Activated CD4-positive, alpha-beta memory T cell treated with anti-CD3 and anti-CD28 coated beads, Interleukin-2, amount 10 ng/mL, durations not matched to agents 7 days and 5 days (primary cell): ENCODE results near the gene APOBEC3B. TPM values are rescaled to one million over a fixed set of nuclear protein-coding genes. Genes with fewer than 3 reads are reported as not detected.
"Not testable (repeated sequence)": the region's sequence is repeated elsewhere in the genome, so short reads cannot be mapped to it uniquely, and the experiment has no call there.

Source experiments
- CTCF ChIA-PET: fragments of 350-600 bp; sonication (Branson Sonifier 250); formaldehyde crosslinking; loops from one replicate; lab custom pipeline; 2021; ENCODE audit warnings: antibody characterized with exemption, inconsistent platforms; lab: Charles Lee
- POLR2A ChIA-PET: fragments of 350-600 bp; sonication (Branson Sonifier 250); formaldehyde crosslinking; loops from one replicate; lab custom pipeline; 2021; ENCODE audit warnings: antibody characterized with exemption; lab: Charles Lee
- DNase-seq: peaks from one replicate; pipeline ENCODE4 v3.0.0-alpha.2; 2020
- H3K27ac Mint-ChIP-seq: one replicate; pipeline ENCODE4 v1.8.0; 2021; ENCODE audit warnings: mild to moderate bottlenecking, mixed read lengths
- H3K27me3 Mint-ChIP-seq: one replicate; pipeline ENCODE4 v1.8.0; 2021; ENCODE audit warnings: mixed read lengths
- H3K36me3 Mint-ChIP-seq: one replicate; pipeline ENCODE4 v1.8.0; 2021; ENCODE audit warnings: low read depth, mixed read lengths
- H3K4me1 Mint-ChIP-seq: one replicate; pipeline ENCODE4 v1.8.0; 2021; ENCODE audit warnings: mixed read lengths
- H3K4me3 Mint-ChIP-seq: one replicate; pipeline ENCODE4 v1.8.0; 2021; ENCODE audit warnings: mild to moderate bottlenecking, mixed read lengths
- H3K9me3 Mint-ChIP-seq: one replicate; pipeline ENCODE4 v1.8.0; 2021; ENCODE audit warnings: mixed read lengths
- total RNA-seq, 2 experiments: library from RNA; stranded (reverse); gene quantifications; one replicate each; pipeline ENCODE4 v1.2.3, GENCODE V29; 2021

Gene APOBEC3B
- total RNA-seq, 2 experiments from 2014 or later: 51.6 to 51.9 TPM

DNA sequence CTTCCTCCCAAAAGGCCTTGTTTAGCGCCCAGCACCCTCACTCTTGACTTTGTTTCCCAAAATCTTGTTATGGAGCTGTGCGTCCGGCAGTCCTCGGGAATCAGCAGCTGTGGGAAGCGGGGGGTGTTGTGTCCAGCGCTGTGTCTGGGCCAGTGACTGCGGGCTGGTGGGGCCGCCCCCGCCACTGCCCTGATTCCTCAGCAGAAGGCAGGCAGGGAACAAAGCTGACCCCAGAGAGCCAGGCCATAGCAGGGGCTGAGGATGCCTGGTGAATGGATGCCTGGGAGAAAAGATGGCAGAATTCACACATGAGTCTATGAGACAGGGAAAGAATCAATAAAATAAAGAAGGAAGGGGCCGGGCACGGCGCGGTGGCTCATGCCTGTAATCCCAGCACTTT lies 34.4 kb downstream of the APOBEC3B start:
- H3K27ac Mint-ChIP-seq: peak overlapping the region; percentile 21
- ChIA-PET POLR2A (interaction anchor here (1.7 kb wide), 1 partner anchor 82 kb away, joined by 4 read pairs; no protein-coding TSS in a partner anchor), CTCF (interaction anchor here (2.2 kb wide), 1 partner anchor 146 kb away, joined by 6 read pairs; no protein-coding TSS in a partner anchor)
- peaks cover 42% of the 10 kb centered on the region for H3K36me3 Mint-ChIP-seq
- no peak for DNase-seq
- peaks cover 61% of the 10 kb centered on the region for H3K4me1 Mint-ChIP-seq
- peak overlapping the region; percentile 66 for H3K4me3 Mint-ChIP-seq
- no peaks in the 10 kb centered on the region for H3K27me3 Mint-ChIP-seq
- no peaks in the 10 kb centered on the region for H3K9me3 Mint-ChIP-seq

DNA sequence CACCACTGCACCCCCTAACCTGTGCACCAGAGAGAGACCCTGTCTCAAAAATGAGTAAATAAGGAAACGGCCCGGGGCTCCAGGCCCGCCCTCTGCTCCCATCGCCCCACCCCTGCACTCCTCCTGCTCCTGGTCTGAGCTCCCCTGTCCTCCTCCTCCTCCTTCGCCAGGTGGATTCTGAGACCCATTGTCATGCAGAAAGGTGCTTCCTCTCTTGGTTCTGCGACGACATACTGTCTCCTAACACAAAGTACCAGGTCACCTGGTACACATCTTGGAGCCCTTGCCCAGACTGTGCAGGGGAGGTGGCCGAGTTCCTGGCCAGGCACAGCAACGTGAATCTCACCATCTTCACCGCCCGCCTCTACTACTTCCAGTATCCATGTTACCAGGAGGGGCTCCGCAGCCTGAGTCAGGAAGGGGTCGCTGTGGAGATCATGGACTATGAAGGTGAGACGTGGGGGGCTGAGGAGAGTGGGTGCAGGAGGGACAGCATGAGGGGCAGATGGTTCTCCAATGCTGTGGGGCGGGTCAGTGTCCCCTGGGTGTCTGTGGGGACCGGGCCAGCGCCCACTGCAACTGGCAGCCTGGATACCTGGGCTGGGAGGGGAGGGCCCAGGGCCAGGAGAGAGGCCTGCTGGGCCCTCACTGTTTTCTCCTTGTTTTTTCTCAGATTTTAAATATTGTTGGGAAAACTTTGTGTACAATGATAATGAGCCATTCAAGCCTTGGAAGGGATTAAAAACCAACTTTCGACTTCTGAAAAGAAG lies 35.6 kb downstream of the APOBEC3B start:
- Mint-ChIP-seq H3K27ac (peak overlapping the region; percentile 31), H3K36me3 (peaks cover 53% of the 10 kb centered on the region), H3K9me3 (no peaks in the 10 kb centered on the region), H3K27me3 (no peaks in the 10 kb centered on the region), H3K4me3 (peak overlapping the region; percentile 21), H3K4me1 (peaks cover 62% of the 10 kb centered on the region)
- no peak for DNase-seq
- CTCF ChIA-PET: interaction anchor here (2.2 kb wide), 1 partner anchor 148 kb away, joined by 6 read pairs; no protein-coding TSS in a partner anchor
- POLR2A ChIA-PET: no interaction called here

DNA sequence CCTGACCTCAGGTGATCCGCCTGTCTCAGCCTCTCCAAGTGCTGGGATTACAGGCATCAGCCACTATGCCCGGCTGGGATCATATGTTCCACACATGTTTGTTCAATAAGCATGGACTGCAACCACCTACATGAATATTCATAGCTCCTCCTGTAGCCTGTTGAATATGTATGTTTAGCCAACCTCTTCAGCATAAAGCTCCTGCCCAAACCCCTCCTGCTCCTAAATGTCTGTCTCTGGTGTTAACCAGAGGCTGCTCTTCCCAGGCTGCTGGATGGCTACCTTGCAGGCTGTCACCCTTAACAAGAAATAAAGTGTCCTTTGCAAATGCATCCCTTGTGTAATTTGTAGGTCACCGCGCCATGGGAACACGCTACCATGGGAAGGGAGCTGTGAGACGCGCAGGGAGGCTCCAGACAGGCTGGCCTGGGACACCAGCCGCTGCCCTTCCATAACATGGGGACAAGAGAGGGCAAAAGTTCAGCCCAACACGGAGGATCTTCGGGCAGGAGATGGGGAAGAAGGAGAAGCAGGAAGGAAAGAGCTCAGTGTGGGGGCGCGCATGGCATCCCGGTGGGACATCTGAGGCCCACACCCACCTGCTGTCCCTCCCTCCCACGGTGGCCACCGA lies 38.0 kb downstream of the APOBEC3B start:
- DNase-seq, H3K9me3 Mint-ChIP-seq, H3K27me3 Mint-ChIP-seq: not testable (repeated sequence)
- peaks cover 68% of the 10 kb centered on the region for H3K4me1 Mint-ChIP-seq
- POLR2A ChIA-PET: interaction anchor here (1.7 kb wide), 1 partner anchor 74 kb away, joined by 5 read pairs; no protein-coding TSS in a partner anchor
- H3K27ac Mint-ChIP-seq: peak overlapping the region; percentile 96
- H3K36me3 Mint-ChIP-seq: peaks cover 65% of the 10 kb centered on the region
- CTCF ChIA-PET: interaction anchor here (1.0 to 3.4 kb wide), 3 partner anchors 98 to 177 kb away, joined by 3 to 9 read pairs (median 3); no protein-coding TSS in a partner anchor
- H3K4me3 Mint-ChIP-seq: peak overlapping the region; percentile 92

DNA sequence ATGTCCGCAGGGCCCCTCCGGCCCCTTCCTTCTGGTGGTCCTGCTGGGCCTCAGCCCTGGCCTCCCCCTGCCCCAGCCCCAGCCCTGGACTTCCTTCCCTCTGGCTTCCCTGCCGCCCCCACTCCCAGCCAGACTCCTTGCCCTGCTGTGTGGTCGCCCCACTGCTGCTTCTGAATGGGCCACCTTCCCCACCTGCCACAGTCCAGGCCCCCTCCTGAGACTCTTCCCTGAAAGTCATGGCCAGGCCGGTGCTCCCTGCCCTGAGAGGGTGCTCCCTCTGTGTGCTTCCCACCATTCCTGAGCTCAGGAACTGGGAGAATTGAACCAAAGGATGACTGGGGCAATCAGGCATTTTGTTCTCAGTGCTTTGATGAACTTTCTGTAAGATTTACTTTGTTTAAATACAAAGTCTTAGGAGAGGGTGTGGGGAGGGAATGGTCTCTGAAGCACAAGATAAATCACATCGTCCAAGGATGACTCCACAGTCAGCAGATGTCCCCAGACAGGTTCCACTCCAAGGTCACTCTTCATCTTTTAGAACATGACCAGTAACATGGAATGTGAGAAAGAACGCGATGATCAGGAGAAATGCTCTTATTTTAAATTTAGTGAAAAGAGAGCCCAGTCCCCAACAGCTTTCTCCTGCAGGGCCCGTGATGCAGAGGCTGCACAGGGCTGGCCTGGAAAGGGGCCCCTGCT lies 39.6 kb downstream of the APOBEC3B start:
- Mint-ChIP-seq H3K4me3 (peak overlapping the region; percentile 92), H3K4me1 (peaks cover 70% of the 10 kb centered on the region), H3K36me3 (peaks cover 69% of the 10 kb centered on the region), H3K9me3 (no peaks in the 10 kb centered on the region), H3K27me3 (no peaks in the 10 kb centered on the region), H3K27ac (peak overlapping the region; percentile 96)
- POLR2A ChIA-PET: interaction anchor here (0.7 to 1.8 kb wide), 10 partner anchors 8 to 270 kb away, joined by 3 to 7 read pairs (median 4); partner anchors contain the start of genes APOBEC3C and APOBEC3H
- no peak for DNase-seq
- CTCF ChIA-PET: interaction anchor here (0.8 to 3.4 kb wide), 3 partner anchors 8 to 122 kb away, joined by 3 to 9 read pairs (median 5); partner anchors contain the start of gene APOBEC3C

DNA sequence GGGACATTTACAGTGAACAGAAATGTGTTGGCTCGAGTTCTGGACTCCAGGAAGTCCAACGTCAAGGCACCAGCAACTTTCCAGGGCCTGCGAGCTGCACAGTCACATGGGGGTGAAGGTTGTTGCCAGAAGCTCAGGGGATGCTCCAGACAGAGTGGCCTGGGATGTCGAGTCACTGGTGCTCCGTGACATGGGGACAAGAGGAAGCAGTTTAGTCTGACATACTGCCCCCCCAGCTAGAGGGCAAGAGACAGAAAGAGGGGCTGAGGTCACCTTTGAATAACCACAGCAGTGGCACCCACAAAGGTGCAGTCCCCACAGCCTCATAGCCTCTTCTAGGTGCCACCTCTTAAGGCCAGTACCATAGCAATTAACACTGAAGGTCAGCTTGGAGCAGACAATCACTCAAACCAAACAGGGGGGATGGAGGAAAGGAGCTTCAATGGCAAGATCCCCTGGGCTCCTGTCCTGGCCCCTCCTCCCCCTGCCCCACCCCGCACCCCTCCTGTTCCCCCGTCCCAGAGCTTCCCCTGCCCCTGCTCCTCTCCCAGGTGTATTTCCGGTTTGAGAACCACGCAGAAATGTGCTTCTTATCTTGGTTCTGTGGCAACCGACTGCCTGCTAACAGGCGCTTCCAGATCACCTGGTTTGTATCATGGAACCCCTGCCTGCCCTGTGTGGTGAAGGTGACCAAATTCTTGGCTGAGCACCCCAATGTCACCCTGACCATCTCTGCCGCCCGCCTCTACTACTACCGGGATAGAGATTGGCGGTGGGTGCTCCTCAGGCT lies 42.6 kb downstream of the APOBEC3B start:
- Mint-ChIP-seq H3K27me3 (no peaks in the 10 kb centered on the region), H3K4me1 (peaks cover 62% of the 10 kb centered on the region), H3K4me3 (peak overlapping the region; percentile 28), H3K27ac (peak overlapping the region; percentile 78), H3K36me3 (peaks cover 67% of the 10 kb centered on the region), H3K9me3 (no peaks in the 10 kb centered on the region)
- POLR2A ChIA-PET: interaction anchor here (0.8 to 1.2 kb wide), 2 partner anchors 11 to 70 kb away, joined by 3 to 4 read pairs; partner anchors contain the start of gene APOBEC3C
- CTCF ChIA-PET: no interaction called here
- peak; percentile 34 for DNase-seq

DNA sequence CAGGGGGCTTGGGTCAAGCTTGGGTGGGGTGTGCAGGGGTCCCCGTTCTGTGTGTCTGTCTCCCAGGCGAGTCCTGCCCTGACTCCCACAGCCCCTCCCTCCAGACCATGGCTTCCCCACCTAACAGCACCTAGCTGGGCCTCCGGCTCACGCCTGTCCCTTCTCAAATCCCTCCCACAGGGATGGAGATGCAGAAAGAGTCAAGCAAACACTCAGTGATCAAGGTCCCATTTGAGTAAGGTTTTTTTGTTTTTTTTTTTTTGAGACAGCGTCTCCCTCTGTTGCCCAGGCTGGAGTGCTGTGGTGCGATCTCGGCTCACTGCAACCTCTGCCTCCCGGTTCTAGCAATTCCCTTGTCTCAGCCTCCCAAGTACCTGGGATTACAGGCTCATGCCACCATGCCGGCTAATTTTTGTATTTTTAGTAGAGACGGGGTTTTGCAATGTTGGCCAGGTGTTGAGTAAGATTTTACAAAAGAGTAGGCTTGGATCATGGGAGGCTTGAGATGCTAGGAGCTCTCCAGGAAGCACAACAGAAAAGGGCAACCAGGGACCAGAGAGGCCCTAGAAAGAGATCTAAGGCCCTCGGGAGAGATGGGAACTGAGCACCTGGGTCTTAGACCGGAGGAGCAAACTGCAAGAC lies 44.5 kb downstream of the APOBEC3B start:
- Mint-ChIP-seq H3K27ac (peak overlapping the region; percentile 32), H3K36me3 (peaks cover 56% of the 10 kb centered on the region), H3K9me3 (no peaks in the 10 kb centered on the region), H3K4me3 (no peak overlapping the region), H3K27me3 (no peaks in the 10 kb centered on the region), H3K4me1 (peaks cover 52% of the 10 kb centered on the region)
- no peak for DNase-seq
- POLR2A ChIA-PET: no interaction called here
- CTCF ChIA-PET: no interaction called here

DNA sequence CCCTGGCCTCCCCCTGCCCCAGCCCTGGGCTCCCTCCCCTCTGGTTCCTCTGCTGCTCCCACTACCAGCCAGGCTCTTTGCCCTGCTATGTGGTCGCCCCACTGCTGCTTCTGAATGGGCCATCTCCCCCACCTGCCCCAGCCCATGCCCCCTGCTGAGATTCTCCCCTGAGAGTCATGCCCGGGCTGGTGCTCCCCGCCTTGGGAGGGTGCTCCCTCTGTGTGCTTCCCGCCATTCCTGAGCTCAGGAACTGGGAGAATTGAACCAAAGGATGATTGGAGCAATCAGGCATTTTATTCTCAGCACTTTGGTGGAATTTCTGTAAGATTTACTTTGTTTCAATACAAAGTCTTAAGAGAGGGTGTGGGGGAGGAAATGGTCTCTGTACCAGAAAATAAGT lies 45.6 kb downstream of the APOBEC3B start:
- Mint-ChIP-seq H3K4me3 (no peak overlapping the region), H3K27me3 (no peaks in the 10 kb centered on the region), H3K36me3 (peaks cover 52% of the 10 kb centered on the region), H3K4me1 (peaks cover 44% of the 10 kb centered on the region), H3K27ac (no peak overlapping the region), H3K9me3 (no peaks in the 10 kb centered on the region)
- CTCF ChIA-PET: no interaction called here
- POLR2A ChIA-PET: no interaction called here
- no peak for DNase-seq

DNA sequence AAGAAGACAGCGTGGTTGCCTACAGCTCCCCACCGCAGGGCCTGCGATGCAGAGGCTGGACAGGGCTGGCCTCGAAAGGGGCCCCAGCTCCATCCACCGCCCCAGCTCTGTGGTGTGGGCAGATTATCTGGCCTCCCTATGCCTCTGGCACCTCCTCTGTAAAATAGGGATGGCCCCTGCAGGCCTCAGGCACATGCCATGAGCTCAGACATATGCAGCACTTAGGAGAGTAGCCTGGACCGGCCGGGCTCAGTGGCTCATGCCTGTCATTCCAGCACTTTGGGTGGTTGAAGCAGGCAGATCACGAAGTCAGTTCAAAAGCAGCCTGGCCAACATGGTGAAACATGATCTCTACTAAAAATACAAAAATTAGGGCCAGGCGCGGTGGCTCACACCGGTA lies 46.1 kb downstream of the APOBEC3B start:
- CTCF ChIA-PET: no interaction called here
- H3K4me3 Mint-ChIP-seq: no peak overlapping the region
- peaks cover 41% of the 10 kb centered on the region for H3K4me1 Mint-ChIP-seq
- H3K36me3 Mint-ChIP-seq: peaks cover 55% of the 10 kb centered on the region
- H3K9me3 Mint-ChIP-seq: no peaks in the 10 kb centered on the region
- H3K27me3 Mint-ChIP-seq: no peaks in the 10 kb centered on the region
- POLR2A ChIA-PET: interaction anchor here (0.7 to 0.9 kb wide), 2 partner anchors 62 to 70 kb away, joined by 3 read pairs; no protein-coding TSS in a partner anchor
- no peak overlapping the region for H3K27ac Mint-ChIP-seq
- no peak for DNase-seq

DNA sequence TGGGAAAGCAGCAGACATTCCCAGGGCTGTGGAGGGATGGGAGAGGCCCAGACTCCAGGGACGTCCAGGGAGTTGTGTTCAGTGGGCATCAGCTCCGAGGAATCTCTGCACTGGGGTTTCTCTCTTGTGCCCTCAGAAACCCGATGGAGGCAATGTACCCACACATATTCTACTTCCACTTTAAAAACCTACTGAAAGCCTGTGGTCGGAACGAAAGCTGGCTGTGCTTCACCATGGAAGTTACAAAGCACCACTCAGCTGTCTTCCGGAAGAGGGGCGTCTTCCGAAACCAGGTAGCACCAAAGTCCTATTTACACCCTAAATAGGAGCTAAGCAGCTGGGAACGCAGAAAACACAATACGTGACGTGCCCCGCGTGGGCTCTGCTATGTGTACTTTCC lies 47.1 kb downstream of the APOBEC3B start:
- Mint-ChIP-seq H3K27ac (no peak overlapping the region), H3K4me1 (peaks cover 33% of the 10 kb centered on the region), H3K9me3 (no peaks in the 10 kb centered on the region), H3K27me3 (no peaks in the 10 kb centered on the region), H3K36me3 (peaks cover 53% of the 10 kb centered on the region), H3K4me3 (no peak overlapping the region)
- DNase-seq: no peak
- ChIA-PET POLR2A (interaction anchor here (0.8 to 0.9 kb wide), 2 partner anchors 50 to 61 kb away, joined by 3 read pairs; no protein-coding TSS in a partner anchor), CTCF (interaction anchor here (0.6 kb wide), 1 partner anchor 300 kb away, joined by 7 read pairs; no protein-coding TSS in a partner anchor)

DNA sequence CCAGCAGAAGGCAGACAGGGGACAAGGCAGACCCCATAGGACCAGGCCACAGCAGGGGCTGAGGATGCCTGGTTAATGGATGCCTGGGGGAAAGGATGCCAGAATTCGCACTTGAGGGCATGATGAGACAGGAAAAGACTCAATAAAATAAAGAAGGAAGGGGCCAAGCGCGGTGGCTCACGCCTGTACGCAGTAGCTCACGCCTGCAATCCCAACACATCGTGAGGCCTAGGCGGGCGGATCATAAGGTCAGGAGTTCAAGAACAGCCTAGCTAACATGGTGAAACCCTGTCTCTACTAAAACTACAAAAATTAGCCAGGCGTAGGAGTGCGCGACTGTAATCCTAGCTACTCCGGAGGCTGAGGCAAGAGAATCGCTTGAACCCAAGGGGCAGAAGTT lies 48.6 kb downstream of the APOBEC3B start:
- peaks cover 39% of the 10 kb centered on the region for H3K36me3 Mint-ChIP-seq
- no peak for DNase-seq
- H3K9me3 Mint-ChIP-seq: no peaks in the 10 kb centered on the region
- CTCF ChIA-PET: no interaction called here
- no peaks in the 10 kb centered on the region for H3K27me3 Mint-ChIP-seq
- H3K4me3 Mint-ChIP-seq: no peak overlapping the region
- POLR2A ChIA-PET: no interaction called here
- peaks cover 18% of the 10 kb centered on the region for H3K4me1 Mint-ChIP-seq
- no peak overlapping the region for H3K27ac Mint-ChIP-seq

DNA sequence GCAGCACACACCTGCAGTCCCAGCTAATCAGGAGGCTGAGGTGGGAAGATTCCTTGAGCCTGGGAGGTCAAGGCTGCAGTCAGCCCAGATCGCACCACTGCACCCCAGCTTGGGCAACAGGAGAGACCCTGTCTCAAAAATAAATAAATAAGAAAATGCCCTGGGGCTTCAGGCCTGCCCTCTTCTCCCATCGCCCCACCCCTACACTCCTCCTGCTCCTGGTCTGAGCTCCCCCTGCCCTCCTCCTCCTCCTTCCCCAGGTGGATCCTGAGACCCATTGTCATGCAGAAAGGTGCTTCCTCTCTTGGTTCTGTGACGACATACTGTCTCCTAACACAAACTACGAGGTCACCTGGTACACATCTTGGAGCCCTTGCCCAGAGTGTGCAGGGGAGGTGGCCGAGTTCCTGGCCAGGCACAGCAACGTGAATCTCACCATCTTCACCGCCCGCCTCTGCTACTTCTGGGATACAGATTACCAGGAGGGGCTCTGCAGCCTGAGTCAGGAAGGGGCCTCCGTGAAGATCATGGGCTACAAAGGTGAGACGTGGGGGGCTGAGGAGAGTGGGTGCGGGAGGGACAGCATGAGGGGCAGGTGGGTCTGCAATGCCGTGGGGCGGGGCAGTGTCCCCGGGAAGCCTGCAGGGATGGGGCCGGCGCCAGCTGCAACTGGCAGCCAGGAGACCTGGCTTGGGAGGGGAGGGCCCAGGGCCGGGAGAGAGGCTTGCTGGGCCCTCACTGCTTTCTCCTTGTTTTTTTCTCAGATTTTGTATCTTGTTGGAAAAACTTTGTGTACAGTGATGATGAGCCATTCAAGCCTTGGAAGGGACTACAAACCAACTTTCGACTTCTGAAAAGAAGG lies 49.5 kb downstream of the APOBEC3B start:
- Mint-ChIP-seq H3K4me1 (peaks cover 14% of the 10 kb centered on the region), H3K36me3 (peaks cover 33% of the 10 kb centered on the region)
- DNase-seq, H3K27ac Mint-ChIP-seq, H3K9me3 Mint-ChIP-seq, H3K27me3 Mint-ChIP-seq, H3K4me3 Mint-ChIP-seq, POLR2A ChIA-PET, CTCF ChIA-PET: not testable (repeated sequence)
